VCaP (cell line): ENCODE data around the gene RHO.
"Not testable (repeated sequence)": the region's sequence is repeated elsewhere in the genome, so short reads cannot be mapped to it uniquely, and the experiment has no call there.

Experiments
- H3K27ac ChIP-seq: fragments of 450-650 bp; 2 replicates; pipeline ENCODE4 v1.5.1; 2017
- TF ChIP-seq, protein P1 (sequence below): fragments of 450-650 bp; conservative IDR thresholded peaks from 2 replicates; pipeline ENCODE4 v1.5.1; 2017; ENCODE audit warnings: mild to moderate bottlenecking, moderate library complexity

Gene RHO

DNA sequence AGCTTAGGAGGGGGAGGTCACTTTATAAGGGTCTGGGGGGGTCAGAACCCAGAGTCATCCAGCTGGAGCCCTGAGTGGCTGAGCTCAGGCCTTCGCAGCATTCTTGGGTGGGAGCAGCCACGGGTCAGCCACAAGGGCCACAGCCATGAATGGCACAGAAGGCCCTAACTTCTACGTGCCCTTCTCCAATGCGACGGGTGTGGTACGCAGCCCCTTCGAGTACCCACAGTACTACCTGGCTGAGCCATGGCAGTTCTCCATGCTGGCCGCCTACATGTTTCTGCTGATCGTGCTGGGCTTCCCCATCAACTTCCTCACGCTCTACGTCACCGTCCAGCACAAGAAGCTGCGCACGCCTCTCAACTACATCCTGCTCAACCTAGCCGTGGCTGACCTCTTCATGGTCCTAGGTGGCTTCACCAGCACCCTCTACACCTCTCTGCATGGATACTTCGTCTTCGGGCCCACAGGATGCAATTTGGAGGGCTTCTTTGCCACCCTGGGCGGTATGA, at the start of gene RHO:
RHO (plus strand) TSS at position 51 of the 512 bp plus-strand sequence; CDS start at position 146, 95 bp downstream.
- H3K27ac ChIP-seq: no peak within 1 kb of the TSS
- TF ChIP-seq, protein P1, sequence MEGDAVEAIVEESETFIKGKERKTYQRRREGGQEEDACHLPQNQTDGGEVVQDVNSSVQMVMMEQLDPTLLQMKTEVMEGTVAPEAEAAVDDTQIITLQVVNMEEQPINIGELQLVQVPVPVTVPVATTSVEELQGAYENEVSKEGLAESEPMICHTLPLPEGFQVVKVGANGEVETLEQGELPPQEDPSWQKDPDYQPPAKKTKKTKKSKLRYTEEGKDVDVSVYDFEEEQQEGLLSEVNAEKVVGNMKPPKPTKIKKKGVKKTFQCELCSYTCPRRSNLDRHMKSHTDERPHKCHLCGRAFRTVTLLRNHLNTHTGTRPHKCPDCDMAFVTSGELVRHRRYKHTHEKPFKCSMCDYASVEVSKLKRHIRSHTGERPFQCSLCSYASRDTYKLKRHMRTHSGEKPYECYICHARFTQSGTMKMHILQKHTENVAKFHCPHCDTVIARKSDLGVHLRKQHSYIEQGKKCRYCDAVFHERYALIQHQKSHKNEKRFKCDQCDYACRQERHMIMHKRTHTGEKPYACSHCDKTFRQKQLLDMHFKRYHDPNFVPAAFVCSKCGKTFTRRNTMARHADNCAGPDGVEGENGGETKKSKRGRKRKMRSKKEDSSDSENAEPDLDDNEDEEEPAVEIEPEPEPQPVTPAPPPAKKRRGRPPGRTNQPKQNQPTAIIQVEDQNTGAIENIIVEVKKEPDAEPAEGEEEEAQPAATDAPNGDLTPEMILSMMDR: no peak

DNA sequence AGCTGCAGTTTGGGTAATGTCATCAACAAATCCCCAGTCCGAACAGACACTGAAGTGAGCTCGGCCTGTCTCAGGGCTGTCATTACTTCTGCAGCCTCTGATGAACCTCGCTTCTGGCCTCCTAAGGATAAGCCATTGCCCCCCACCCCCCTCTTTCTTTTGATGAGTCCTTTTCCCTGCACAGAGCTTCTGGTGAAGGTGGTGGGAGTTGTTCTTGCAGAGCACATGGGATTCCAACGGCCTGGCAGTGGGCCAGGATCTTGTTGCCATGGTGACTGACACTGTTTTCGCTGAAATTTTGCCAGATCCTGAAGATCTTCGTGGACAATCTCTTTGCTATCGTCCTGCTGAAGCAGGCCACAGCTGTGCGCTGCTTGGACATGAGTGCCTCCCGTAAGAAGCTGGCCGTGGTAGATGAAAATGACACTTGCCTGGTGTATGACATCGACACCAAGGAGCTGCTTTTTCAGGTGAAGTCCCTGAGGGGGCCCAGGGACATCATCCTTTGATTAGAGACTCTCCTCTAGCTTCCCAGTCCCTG, 47.1 kb upstream of the RHO start:
- H3K27ac ChIP-seq: not testable (repeated sequence)

GRCh38 chr3:129481766-129482332, 46.6 kb upstream of the RHO start:
- H3K27ac ChIP-seq: no peak overlapping the region
- TF ChIP-seq, protein P1: no peak

DNA sequence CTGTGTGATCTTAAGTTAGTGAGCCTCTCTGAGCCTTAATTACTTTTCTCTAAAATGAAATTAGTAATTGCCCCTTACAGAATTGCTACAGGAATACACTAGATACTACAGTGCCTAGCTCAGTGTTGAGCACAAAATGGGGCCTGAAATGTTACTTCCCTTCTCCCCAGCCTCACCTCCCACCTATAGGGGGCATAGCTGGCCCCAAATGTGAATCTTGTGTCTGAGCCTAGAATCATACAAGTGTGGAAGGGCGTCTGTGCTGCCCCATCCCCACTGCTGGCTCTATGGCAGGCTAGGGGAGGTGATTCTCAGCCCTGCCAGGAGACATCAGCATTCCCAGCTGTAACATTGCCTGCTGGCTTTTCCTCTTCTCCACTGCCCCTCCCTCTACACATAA, 45.7 kb upstream of the RHO start:
- TF ChIP-seq, protein P1: no peak
- H3K27ac ChIP-seq: no peak overlapping the region

DNA sequence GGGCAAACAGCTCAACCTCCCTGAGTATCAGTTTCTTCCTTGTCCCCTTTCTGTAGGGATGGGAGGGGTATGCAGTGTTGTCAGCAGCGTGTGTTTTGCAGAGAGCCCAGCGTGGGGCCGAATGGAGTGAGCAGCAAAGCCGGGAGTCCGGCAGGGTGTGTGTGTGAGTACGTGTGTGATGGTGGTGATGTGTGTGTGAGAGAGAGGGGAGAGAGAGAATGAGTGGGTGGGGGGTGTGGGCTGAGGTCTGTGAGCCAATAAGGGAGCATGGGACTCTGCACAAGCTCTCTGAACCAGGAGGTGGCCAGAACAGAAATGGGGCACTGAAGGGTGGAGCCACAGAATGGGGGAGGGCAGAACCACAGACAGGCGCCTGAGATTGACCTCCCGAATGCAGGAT, 44.6 kb upstream of the RHO start:
- no peak overlapping the region for H3K27ac ChIP-seq
- TF ChIP-seq, protein P1: no peak

- H3K27ac ChIP-seq: not testable (repeated sequence)
These were observed 43.3 kb upstream of the RHO start for GRCh38 chr3:129485146-129485545.

DNA sequence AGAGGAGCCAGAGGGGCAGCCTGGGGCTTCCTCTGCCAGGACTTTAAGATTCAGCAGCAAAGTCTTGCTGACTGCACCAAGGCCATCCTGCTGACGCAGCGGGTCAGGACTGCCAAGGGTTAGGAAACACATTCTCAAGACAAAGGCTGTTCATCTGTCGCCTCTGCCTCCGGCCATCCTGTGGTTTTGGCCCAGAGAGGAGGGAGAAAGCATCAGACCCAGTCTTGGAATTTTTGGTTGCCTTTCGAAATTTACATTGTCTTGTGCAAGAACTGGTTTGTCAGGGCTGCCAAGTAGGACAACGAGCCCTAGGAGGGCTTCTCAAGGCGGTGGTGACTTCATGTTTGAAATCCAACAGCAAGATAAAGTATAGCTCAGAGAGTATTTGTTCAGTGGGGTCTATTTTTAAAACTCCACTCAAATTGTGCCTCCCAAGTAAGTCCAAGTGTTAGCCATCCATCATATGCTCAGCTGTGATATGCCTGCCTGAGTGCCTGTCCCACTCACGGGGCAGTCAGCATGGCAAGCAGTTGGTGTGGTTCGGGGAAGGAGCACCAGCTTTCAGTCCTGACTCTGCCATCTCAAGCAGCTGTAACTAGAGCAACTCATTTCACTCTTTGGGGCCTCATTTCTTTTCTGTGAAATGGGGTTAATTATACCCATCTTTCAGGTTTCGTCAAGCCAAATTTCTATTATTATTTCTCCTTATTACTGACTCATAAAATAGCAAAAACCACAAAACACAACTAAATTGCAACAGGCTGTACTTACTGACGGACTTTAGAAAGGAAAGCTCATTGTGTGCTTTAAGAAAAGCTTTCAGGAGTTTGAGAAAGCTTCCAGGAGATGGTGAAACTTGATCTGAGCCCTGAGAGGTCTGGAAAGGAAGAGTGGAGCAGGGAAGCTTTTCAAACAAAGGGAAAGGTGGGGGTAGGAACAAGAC, 42.4 kb upstream of the RHO start:
- no peak overlapping the region for H3K27ac ChIP-seq
- TF ChIP-seq, protein P1: no peak

GRCh38 chr3:129486664-129487035, 41.8 kb upstream of the RHO start:
- H3K27ac ChIP-seq: no peak overlapping the region
- TF ChIP-seq, protein P1: no peak
